ENCODE results near the gene GCH1. TPM values are rescaled to one million over a fixed set of nuclear protein-coding genes. Genes with fewer than 3 reads are reported as not detected.
"Not testable (repeated sequence)": the region's sequence is repeated elsewhere in the genome, so short reads cannot be mapped to it uniquely, and the experiment has no call there.

GCH1 gene
- polyA plus RNA-seq, 3 donors, result 55.3 to 68.6 (median 63.3) TPM

DNA sequence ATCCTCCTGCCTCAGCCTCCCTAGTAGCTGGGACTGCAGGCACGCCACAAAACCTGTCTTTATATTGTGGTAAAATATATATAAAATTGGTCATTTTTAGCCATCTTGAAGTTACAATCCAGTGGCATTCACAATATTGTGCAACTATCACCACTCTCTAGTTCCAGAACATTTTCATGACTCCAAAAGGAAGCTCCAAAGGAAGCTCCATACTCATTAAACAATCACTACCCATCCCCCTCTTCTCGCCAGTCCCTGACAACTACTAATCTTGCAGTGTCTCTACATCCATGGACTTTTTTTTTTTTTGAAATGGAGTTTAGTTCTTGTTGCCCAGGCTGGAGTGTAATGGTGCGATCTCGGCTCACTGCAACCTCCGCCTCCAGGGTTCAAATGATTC lies 3.1 kb downstream of the GCH1 start:
- H3K4me1 ChIP-seq (ENCODE audit: control insufficient read depth in 1 of 2, insufficient read depth in 2 of 2, low read length in 2 of 2), result peaks cover 33% of the 10 kb centered on the region in 2 donors
- H3K27me3 Mint-ChIP-seq (ENCODE audit: low read depth in 3 of 3), result no peaks in the 10 kb centered on the region
- peak overlapping the region; percentile 89 to 90 for H3K4me3 Mint-ChIP-seq
- H3K9me3 ChIP-seq (replicated peaks in 1 of 2; ENCODE audit: control insufficient read depth in 1 of 2, insufficient read depth in 1 of 2, low read length in 2 of 2), result no peaks in the 10 kb centered on the region
- peaks cover 21 to 29% of the 10 kb centered on the region in 2 donors for H3K36me3 Mint-ChIP-seq
- peak overlapping the region in 1 of 3 experiments; percentile 95 for H3K4me3 ChIP-seq (replicated peaks in 1 of 3; ENCODE audit: low read depth in 2 of 3, low read length in 3 of 3)
- peak overlapping the region; percentile 97 to 99 for H3K27ac ChIP-seq (ENCODE audit: low read depth in 1 of 2, low read length in 2 of 2)
- peaks cover 66% of the 10 kb centered on the region for H4K20me1 ChIP-seq (ENCODE audit: insufficient read depth, low read length)
- peaks cover 56% of the 10 kb centered on the region for H3K4me1 Mint-ChIP-seq
- no peak overlapping the region for H3K9ac ChIP-seq (ENCODE audit: insufficient read depth, low read length, poor library complexity, severe bottlenecking)
- no peak for DNase-seq
- H3K79me2 ChIP-seq (ENCODE audit: insufficient read depth, low read length), result peaks cover 66% of the 10 kb centered on the region
- intact Hi-C loops (cut with micrococcal nuclease), result no loop called here
- H3K36me3 ChIP-seq (replicated peaks in 1 of 2; ENCODE audit: control insufficient read depth in 1 of 2, insufficient read depth in 2 of 2, low read length in 2 of 2), result peaks cover 2 to 14% of the 10 kb centered on the region in 2 donors
- TF ChIP-seq, protein P1, sequence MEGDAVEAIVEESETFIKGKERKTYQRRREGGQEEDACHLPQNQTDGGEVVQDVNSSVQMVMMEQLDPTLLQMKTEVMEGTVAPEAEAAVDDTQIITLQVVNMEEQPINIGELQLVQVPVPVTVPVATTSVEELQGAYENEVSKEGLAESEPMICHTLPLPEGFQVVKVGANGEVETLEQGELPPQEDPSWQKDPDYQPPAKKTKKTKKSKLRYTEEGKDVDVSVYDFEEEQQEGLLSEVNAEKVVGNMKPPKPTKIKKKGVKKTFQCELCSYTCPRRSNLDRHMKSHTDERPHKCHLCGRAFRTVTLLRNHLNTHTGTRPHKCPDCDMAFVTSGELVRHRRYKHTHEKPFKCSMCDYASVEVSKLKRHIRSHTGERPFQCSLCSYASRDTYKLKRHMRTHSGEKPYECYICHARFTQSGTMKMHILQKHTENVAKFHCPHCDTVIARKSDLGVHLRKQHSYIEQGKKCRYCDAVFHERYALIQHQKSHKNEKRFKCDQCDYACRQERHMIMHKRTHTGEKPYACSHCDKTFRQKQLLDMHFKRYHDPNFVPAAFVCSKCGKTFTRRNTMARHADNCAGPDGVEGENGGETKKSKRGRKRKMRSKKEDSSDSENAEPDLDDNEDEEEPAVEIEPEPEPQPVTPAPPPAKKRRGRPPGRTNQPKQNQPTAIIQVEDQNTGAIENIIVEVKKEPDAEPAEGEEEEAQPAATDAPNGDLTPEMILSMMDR (IDR thresholded peaks at IDR 0.05), result no peak
- H3K9me3 Mint-ChIP-seq, result peaks cover 0 to 3% (median 0%) of the 10 kb centered on the region in 7 donors
- peak overlapping the region; percentile 17 for H3K4me2 ChIP-seq (replicated peaks; ENCODE audit: extremely low read depth, low read length, poor library complexity, severe bottlenecking)
- H2AFZ ChIP-seq (ENCODE audit: insufficient read depth, low read depth, low read length, poor library complexity, severe bottlenecking), result no peak overlapping the region
- H3K27ac Mint-ChIP-seq, result peak overlapping the region; percentile 90 to 99 (median 96)
- no CpG with 5 or more reads among the region's 5 CpGs for WGBS (ENCODE audit: insufficient coverage)
- no peaks in the 10 kb centered on the region for H3K27me3 ChIP-seq (ENCODE audit: control insufficient read depth in 2 of 2, insufficient read depth in 2 of 2, low read length in 2 of 2)

DNA sequence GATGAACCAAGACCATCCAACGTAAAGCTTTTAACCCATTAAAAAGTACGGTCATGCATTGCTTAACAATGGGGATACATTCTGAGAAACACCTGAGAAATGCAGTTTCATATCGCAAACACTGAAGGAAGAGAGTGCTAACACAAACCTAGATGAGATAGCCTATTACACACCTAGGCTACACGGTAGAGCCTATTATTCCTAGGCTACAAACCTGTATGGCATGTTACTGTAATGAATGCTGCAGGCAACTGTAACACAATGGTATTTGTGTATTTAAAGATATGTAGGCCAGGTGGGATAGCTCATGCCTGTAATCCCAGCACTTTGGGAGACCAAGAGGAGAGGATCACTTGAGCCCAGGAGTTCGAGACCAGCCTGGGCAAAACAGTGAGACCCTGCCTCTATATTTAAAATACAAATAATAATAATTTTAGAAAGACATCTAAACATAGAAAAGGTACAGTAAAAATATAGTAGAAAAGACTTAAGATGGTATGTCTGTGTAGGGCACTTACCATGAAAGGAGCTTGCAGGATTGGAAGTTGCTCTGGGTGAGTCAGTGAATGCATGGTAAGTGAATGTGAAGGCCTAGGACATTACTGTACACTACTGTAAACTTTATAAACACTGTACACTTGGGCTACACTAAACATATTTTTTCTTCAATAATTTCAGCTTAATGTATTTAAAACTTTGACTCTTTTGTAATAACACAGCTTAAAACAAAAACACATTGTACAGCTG lies 4.6 kb downstream of the GCH1 start:
- Histone ChIP-seq H4K20me1 (ENCODE audit: insufficient read depth, low read length) (peaks cover 82% of the 10 kb centered on the region), H3K4me1 (ENCODE audit: control insufficient read depth in 1 of 2, insufficient read depth in 2 of 2, low read length in 2 of 2) (peaks cover 27 to 28% of the 10 kb centered on the region in 2 donors), H3K79me2 (ENCODE audit: insufficient read depth, low read length) (peaks cover 82% of the 10 kb centered on the region), H3K36me3 (replicated peaks in 1 of 2; ENCODE audit: control insufficient read depth in 1 of 2, insufficient read depth in 2 of 2, low read length in 2 of 2) (peaks cover 2 to 19% of the 10 kb centered on the region in 2 donors)
- H3K4me3 ChIP-seq (replicated peaks in 1 of 3; ENCODE audit: low read depth in 2 of 3, low read length in 3 of 3); intact Hi-C loops (cut with micrococcal nuclease); H3K4me3 Mint-ChIP-seq; H3K9me3 ChIP-seq (replicated peaks in 1 of 2; ENCODE audit: control insufficient read depth in 1 of 2, insufficient read depth in 1 of 2, low read length in 2 of 2); H3K9me3 Mint-ChIP-seq; H2AFZ ChIP-seq (ENCODE audit: insufficient read depth, low read depth, low read length, poor library complexity, severe bottlenecking); DNase-seq; H3K9ac ChIP-seq (ENCODE audit: insufficient read depth, low read length, poor library complexity, severe bottlenecking); H3K27ac ChIP-seq (ENCODE audit: low read depth in 1 of 2, low read length in 2 of 2); H3K27me3 Mint-ChIP-seq (ENCODE audit: low read depth in 3 of 3); H3K27me3 ChIP-seq (ENCODE audit: control insufficient read depth in 2 of 2, insufficient read depth in 2 of 2, low read length in 2 of 2); H3K4me2 ChIP-seq (replicated peaks; ENCODE audit: extremely low read depth, low read length, poor library complexity, severe bottlenecking): not testable (repeated sequence)
- Mint-ChIP-seq H3K36me3 (peaks cover 25 to 38% of the 10 kb centered on the region in 2 donors), H3K27ac (peak overlapping the region in 2 of 7 donors; percentile 23 to 57), H3K4me1 (peaks cover 57% of the 10 kb centered on the region)
- no CpG with 5 or more reads among the region's 5 CpGs for WGBS (ENCODE audit: insufficient coverage)
